Measurements from ENCODE around the gene CREB3L4. TPM values are rescaled to one million over a fixed set of nuclear protein-coding genes. Genes with fewer than 3 reads are reported as not detected.

CREB3L4 gene
- total RNA-seq, 2 experiments from 2014 or later = 17.0 to 28.2 TPM

DNA sequence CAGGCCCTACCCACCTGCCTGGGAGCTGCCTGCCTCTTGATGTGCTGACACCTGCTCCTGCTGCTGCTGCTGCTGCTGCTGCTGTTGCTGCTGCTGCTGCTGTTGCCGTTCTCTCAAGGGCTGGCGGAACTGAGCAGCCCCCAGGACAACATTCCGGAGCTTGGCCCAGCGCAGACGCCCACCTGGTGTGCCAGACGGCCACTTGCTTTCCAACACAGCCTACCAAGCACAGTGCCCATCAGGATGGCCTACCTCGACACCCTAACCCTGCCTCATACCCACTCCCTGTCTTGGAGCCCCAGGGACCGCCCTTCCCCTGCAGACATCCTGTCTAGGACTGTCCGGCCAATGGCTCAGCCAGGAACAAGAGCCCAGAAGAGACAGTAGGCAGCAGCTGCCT is 33.0 kb upstream of the CREB3L4 start:
- H3K4me2 ChIP-seq (ENCODE audit: low read length) = no peak overlapping the region
- POLR2A ChIA-PET = no interaction called here
- H4K20me1 ChIP-seq (ENCODE audit: insufficient read depth, low read length) = no peaks in the 10 kb centered on the region
- H3K36me3 ChIP-seq (ENCODE audit: insufficient read depth, low read length) = peaks cover 85% of the 10 kb centered on the region
- no peak for DNase-seq (ENCODE audit: low spot score)
- no peak overlapping the region for H3K27ac ChIP-seq (ENCODE audit: low read depth, low read length, poor library complexity, severe bottlenecking)
- H3K79me2 ChIP-seq (ENCODE audit: insufficient read depth, low read depth, low read length) = no peaks in the 10 kb centered on the region
- TF ChIP-seq, protein P1, sequence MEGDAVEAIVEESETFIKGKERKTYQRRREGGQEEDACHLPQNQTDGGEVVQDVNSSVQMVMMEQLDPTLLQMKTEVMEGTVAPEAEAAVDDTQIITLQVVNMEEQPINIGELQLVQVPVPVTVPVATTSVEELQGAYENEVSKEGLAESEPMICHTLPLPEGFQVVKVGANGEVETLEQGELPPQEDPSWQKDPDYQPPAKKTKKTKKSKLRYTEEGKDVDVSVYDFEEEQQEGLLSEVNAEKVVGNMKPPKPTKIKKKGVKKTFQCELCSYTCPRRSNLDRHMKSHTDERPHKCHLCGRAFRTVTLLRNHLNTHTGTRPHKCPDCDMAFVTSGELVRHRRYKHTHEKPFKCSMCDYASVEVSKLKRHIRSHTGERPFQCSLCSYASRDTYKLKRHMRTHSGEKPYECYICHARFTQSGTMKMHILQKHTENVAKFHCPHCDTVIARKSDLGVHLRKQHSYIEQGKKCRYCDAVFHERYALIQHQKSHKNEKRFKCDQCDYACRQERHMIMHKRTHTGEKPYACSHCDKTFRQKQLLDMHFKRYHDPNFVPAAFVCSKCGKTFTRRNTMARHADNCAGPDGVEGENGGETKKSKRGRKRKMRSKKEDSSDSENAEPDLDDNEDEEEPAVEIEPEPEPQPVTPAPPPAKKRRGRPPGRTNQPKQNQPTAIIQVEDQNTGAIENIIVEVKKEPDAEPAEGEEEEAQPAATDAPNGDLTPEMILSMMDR (conservative IDR thresholded peaks at IDR 0.05; ENCODE audit: low read length) = no peak
- no peak for TF ChIP-seq EZH2phosphoT487 (IDR thresholded peaks at IDR 0.05; ENCODE audit: borderline replicate concordance, low read depth, low read length)
- H3K9me3 ChIP-seq (ENCODE audit: low read length) = no peaks in the 10 kb centered on the region
- H3K4me1 ChIP-seq (ENCODE audit: insufficient read depth, low read length, poor library complexity, severe bottlenecking) = no peaks in the 10 kb centered on the region
- CTCF ChIA-PET (ENCODE audit: unreplicated experiment) = no interaction called here
- intact Hi-C loops (cut with micrococcal nuclease; ENCODE audit: unreplicated experiment) = no loop called here
- no TSS peak for BruUV-seq (replicated peaks)
- no peak overlapping the region for H2AFZ ChIP-seq (ENCODE audit: low read length)
- H3K4me3 ChIP-seq (ENCODE audit: low read depth, low read length, poor library complexity, severe bottlenecking) = no peak overlapping the region
- no peaks in the 10 kb centered on the region for H3K9me2 ChIP-seq (ENCODE audit: insufficient read depth, low read length)

DNA sequence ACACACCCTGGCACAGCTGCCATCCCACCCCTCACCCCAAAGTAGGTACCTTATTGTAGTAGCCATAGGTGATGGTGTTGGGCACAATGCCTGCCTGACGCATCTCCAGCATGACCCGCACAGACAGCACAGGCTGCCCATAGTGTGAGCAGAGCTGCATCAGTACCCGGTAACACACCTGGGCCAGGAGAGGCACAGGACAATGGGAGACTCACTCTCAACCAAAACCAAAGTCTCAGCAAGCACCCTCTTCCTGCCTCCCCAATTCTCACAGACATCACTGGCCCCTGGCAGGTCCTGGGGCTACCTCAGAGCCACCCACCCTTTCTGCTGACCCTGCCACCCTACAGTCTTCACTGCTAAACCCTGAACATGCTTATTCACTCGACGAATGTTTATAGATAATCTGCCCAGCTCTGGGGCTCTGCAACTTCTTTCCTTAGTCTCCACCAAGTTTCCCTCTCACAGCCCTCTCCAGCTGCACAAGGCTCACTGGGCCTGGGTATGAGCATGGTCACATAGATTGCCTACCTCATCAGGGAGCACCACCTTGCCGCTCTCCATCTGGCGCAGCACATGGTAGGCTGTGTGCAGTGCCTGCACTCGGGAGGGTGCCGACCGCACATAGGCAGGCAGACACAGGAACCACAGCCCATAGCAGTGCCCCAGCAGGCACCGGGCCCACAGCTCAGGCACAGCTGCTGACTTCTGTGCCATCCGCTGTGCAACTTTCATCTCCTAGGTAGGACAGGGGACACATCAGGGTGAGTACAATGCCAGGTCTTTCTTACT is 31.5 kb upstream of the CREB3L4 start:
- no peak overlapping the region for H3K4me3 ChIP-seq (ENCODE audit: low read depth, low read length, poor library complexity, severe bottlenecking)
- no peaks in the 10 kb centered on the region for H3K79me2 ChIP-seq (ENCODE audit: insufficient read depth, low read depth, low read length)
- H3K4me2 ChIP-seq (ENCODE audit: low read length) = no peak overlapping the region
- H3K27ac ChIP-seq (ENCODE audit: low read depth, low read length, poor library complexity, severe bottlenecking) = no peak overlapping the region
- H3K4me1 ChIP-seq (ENCODE audit: insufficient read depth, low read length, poor library complexity, severe bottlenecking) = no peaks in the 10 kb centered on the region
- no peaks in the 10 kb centered on the region for H4K20me1 ChIP-seq (ENCODE audit: insufficient read depth, low read length)
- ChIA-PET POLR2A (no interaction called here), CTCF (ENCODE audit: unreplicated experiment) (no interaction called here)
- no peak for DNase-seq (ENCODE audit: low spot score)
- H3K9me2 ChIP-seq (ENCODE audit: insufficient read depth, low read length) = no peaks in the 10 kb centered on the region
- no peak overlapping the region for H2AFZ ChIP-seq (ENCODE audit: low read length)
- no peaks in the 10 kb centered on the region for H3K9me3 ChIP-seq (ENCODE audit: low read length)
- TF ChIP-seq, protein P1 (conservative IDR thresholded peaks at IDR 0.05; ENCODE audit: low read length) = no peak
- TF ChIP-seq EZH2phosphoT487 (IDR thresholded peaks at IDR 0.05; ENCODE audit: borderline replicate concordance, low read depth, low read length) = no peak
- peaks cover 86% of the 10 kb centered on the region for H3K36me3 ChIP-seq (ENCODE audit: insufficient read depth, low read length)
- intact Hi-C loops (cut with micrococcal nuclease; ENCODE audit: unreplicated experiment) = no loop called here
- no TSS peak for BruUV-seq (replicated peaks)

DNA sequence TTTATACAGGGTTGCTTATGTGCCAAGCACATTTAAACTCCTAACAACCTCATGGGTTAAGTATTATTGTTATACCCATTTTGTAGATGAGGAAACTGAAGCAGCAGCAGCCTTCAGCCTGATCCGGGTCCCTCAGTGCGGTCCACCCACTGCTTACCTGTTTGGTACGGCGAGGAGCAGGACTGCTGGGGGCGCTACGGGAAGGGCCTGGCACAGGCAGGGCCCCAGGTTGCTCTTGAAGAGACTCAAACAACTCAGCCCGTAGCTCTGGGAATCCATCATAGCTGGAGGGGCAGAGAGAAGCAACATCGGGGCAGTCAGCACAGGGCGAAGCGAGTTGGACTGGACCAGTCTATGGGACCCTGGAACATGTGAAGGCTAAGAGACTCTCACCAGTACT is 30.4 kb upstream of the CREB3L4 start:
- Histone ChIP-seq H3K9me2 (ENCODE audit: insufficient read depth, low read length) (no peaks in the 10 kb centered on the region), H3K4me3 (ENCODE audit: low read depth, low read length, poor library complexity, severe bottlenecking) (no peak overlapping the region), H3K4me1 (ENCODE audit: insufficient read depth, low read length, poor library complexity, severe bottlenecking) (no peaks in the 10 kb centered on the region), H3K4me2 (ENCODE audit: low read length) (no peak overlapping the region), H2AFZ (ENCODE audit: low read length) (no peak overlapping the region), H4K20me1 (ENCODE audit: insufficient read depth, low read length) (no peaks in the 10 kb centered on the region), H3K36me3 (ENCODE audit: insufficient read depth, low read length) (peaks cover 93% of the 10 kb centered on the region), H3K79me2 (ENCODE audit: insufficient read depth, low read depth, low read length) (no peaks in the 10 kb centered on the region), H3K9me3 (ENCODE audit: low read length) (no peaks in the 10 kb centered on the region), H3K27ac (ENCODE audit: low read depth, low read length, poor library complexity, severe bottlenecking) (no peak overlapping the region)
- no TSS peak for BruUV-seq (replicated peaks)
- no peak for DNase-seq (ENCODE audit: low spot score)
- ChIA-PET CTCF (ENCODE audit: unreplicated experiment) (no interaction called here), POLR2A (no interaction called here)
- intact Hi-C loops (cut with micrococcal nuclease; ENCODE audit: unreplicated experiment) = no loop called here
- no peak for TF ChIP-seq EZH2phosphoT487 (IDR thresholded peaks at IDR 0.05; ENCODE audit: borderline replicate concordance, low read depth, low read length)
- TF ChIP-seq, protein P1 (conservative IDR thresholded peaks at IDR 0.05; ENCODE audit: low read length) = no peak

All from OCI-LY7 (cell line).